AG04450 (cell line): ENCODE measurements around the gene BRD7. TPM values are rescaled to one million over a fixed set of nuclear protein-coding genes. Genes with fewer than 3 reads are reported as not detected.

Experiments used
- polyA plus RNA-seq: library from polyadenylated mRNA; depleted of rRNA; stranded (reverse); fragments of >200 nt; gene quantifications from 2 replicates; pipeline ENCODE4 v1.2.3, GENCODE V29; 2011; rRNA removed
- small RNA-seq: library from RNA; depleted of rRNA; stranded (forward); fragments of <200 nt; gene quantifications from one replicate; pipeline ENCODE3, GENCODE V24; 2012; ENCODE audit warnings: low read depth; ENCODE audit not compliant: insufficient read length

BRD7 gene
- polyA plus RNA-seq, 1 experiment, result 69.2 TPM

Small RNA genes within 50 kb of the gene (small RNA-seq; reads per million reads assigned to genes)
- gene MIR6771, result not detected

Other genes starting within 250 kb of the BRD7 start
- gene TENT4B, start 215.7 kb downstream of the BRD7 start, polyA plus RNA-seq, result 6.0 and 8.9 TPM in 2 replicates
- gene ADCY7, start 102.4 kb downstream of the BRD7 start, polyA plus RNA-seq, result 8.5 and 9.7 TPM in 2 replicates
- gene NKD1, start 179.4 kb upstream of the BRD7 start, polyA plus RNA-seq, result not detected in 2 replicates